Limb (tissue), 2 donors: ENCODE measurements around the gene SLIT3.

Experiments
- DNase-seq, 2 donors: peaks; one replicate each; pipeline ENCODE4 v3.0.0-alpha.2; 2016; ENCODE audit errors: extremely low spot score in 2 of 2

The SLIT3 gene

GRCh38 chr5:168872246-168872645 lies 428.7 kb downstream of the SLIT3 start:
- DNase-seq, result no peak

GRCh38 chr5:168870910-168871309 lies 430.0 kb downstream of the SLIT3 start:
- DNase-seq, result no peak

- no peak for DNase-seq
Observed at GRCh38 chr5:168869615-168870227, 431.2 kb downstream of the SLIT3 start.

GRCh38 chr5:168867241-168867640 lies 433.7 kb downstream of the SLIT3 start:
- no peak for DNase-seq

GRCh38 chr5:168865968-168866367 lies 435.0 kb downstream of the SLIT3 start:
- peak in 1 of 2 donors; percentile 64 for DNase-seq

- DNase-seq, result no peak
Observed at GRCh38 chr5:168863021-168863420, 437.9 kb downstream of the SLIT3 start.

GRCh38 chr5:168860503-168860902 lies 440.4 kb downstream of the SLIT3 start:
- DNase-seq, result no peak

GRCh38 chr5:168860081-168860480 lies 440.9 kb downstream of the SLIT3 start:
- no peak for DNase-seq

GRCh38 chr5:168859471-168859870 lies 441.5 kb downstream of the SLIT3 start:
- no peak for DNase-seq

- DNase-seq, result no peak
Observed at GRCh38 chr5:168858994-168859393, 441.9 kb downstream of the SLIT3 start.

- DNase-seq, result no peak
Observed at GRCh38 chr5:168858371-168858770, 442.6 kb downstream of the SLIT3 start.

- no peak for DNase-seq
Observed at GRCh38 chr5:168853972-168854371, 447.0 kb downstream of the SLIT3 start.

- no peak for DNase-seq
Observed at GRCh38 chr5:168852329-168852728, 448.6 kb downstream of the SLIT3 start.

- DNase-seq, result peak; percentile 39 to 54
Observed at GRCh38 chr5:168851902-168852321, 449.0 kb downstream of the SLIT3 start.

GRCh38 chr5:168850683-168851082 lies 450.3 kb downstream of the SLIT3 start:
- DNase-seq, result no peak

GRCh38 chr5:168848569-168848968 lies 452.4 kb downstream of the SLIT3 start:
- DNase-seq, result no peak

- no peak for DNase-seq
Observed at GRCh38 chr5:168847511-168848073, 453.3 kb downstream of the SLIT3 start.

- DNase-seq, result no peak
Observed at GRCh38 chr5:168844922-168845296, 456.0 kb downstream of the SLIT3 start.

GRCh38 chr5:168844016-168844921 lies 456.7 kb downstream of the SLIT3 start:
- peak in 1 of 2 donors; percentile 54 for DNase-seq

- DNase-seq, result no peak
Observed at GRCh38 chr5:168843277-168844015, 457.5 kb downstream of the SLIT3 start.

- DNase-seq, result no peak
Observed at GRCh38 chr5:168842571-168843205, 458.3 kb downstream of the SLIT3 start.
